ENCODE measurements around the gene MYBPH. TPM values are rescaled to one million over a fixed set of nuclear protein-coding genes. Genes with fewer than 3 reads are reported as not detected.

The MYBPH gene
- total and polyA plus RNA-seq, 2 donors (not counting 3 experiments of a cell fraction or from before 2014, with no cell fraction given), result not detected

GRCh38 chr1:203206129-203206687 is 30.6 kb upstream of the MYBPH start:
- FAIRE-seq (no peak), DNase-seq (ENCODE audit: low read depth, low spot score) (peak; percentile 13)
- Histone ChIP-seq H3K9me3 (replicated peaks; ENCODE audit: control insufficient read depth, insufficient read depth, low read length) (no peaks in the 10 kb centered on the region), H3K27ac (ENCODE audit: insufficient read depth, low read depth, low read length) (no peak overlapping the region), H3K79me2 (ENCODE audit: control insufficient read depth, insufficient read depth, low read length) (no peaks in the 10 kb centered on the region), H3K27me3 (ENCODE audit: control insufficient read depth in 2 of 2, insufficient read depth in 2 of 2, low read length in 2 of 2) (peaks cover 2 to 14% of the 10 kb centered on the region in 2 experiments), H3K4me3 (replicated peaks in 1 of 3; ENCODE audit: insufficient read depth in 1 of 3, low read depth in 1 of 3, low read length in 3 of 3) (no peak overlapping the region), H3K4me2 (ENCODE audit: insufficient read depth, low read length) (no peak overlapping the region), H4K20me1 (replicated peaks; ENCODE audit: control insufficient read depth, extremely low read depth, insufficient read depth, low read length) (no peaks in the 10 kb centered on the region), H3K9me1 (replicated peaks; ENCODE audit: control insufficient read depth, extremely low read depth, insufficient read depth, low read length) (no peaks in the 10 kb centered on the region), H2AFZ (ENCODE audit: low read depth, low read length) (no peak overlapping the region), H3K4me1 (ENCODE audit: control insufficient read depth, extremely low read depth, insufficient read depth, low read length) (no peaks in the 10 kb centered on the region), H3K36me3 (ENCODE audit: control insufficient read depth in 2 of 2, extremely low read depth in 1 of 2, insufficient read depth in 2 of 2, low read length in 2 of 2) (no peaks in the 10 kb centered on the region), H3K9ac (replicated peaks; ENCODE audit: extremely low read depth, insufficient read depth, low read length) (no peak overlapping the region)
- TF ChIP-seq FOS (IDR thresholded peaks at IDR 0.05; ENCODE audit: borderline replicate concordance, insufficient read depth, low read length) (no peak), JUN (IDR thresholded peaks at IDR 0.05; ENCODE audit: borderline replicate concordance, insufficient read depth, insufficient read length, low read depth) (no peak), GATA2 (IDR thresholded peaks at IDR 0.05; ENCODE audit: insufficient read depth, insufficient read length, low read depth, low read length) (no peak), MYC (IDR thresholded peaks at IDR 0.05; ENCODE audit: low read depth, low read length) (no peak), CTCF (IDR thresholded peaks at IDR 0.05; ENCODE audit: extremely low read depth in 1 of 2, insufficient read depth in 1 of 2, low read depth in 1 of 2, low read length in 2 of 2) (no peak), MAX (IDR thresholded peaks at IDR 0.05; ENCODE audit: insufficient read depth, insufficient read length) (no peak), POLR2AphosphoS5 (IDR thresholded peaks at IDR 0.05; ENCODE audit: insufficient read depth, low read depth, low read length) (no peak), POLR2A (IDR thresholded peaks at IDR 0.05; ENCODE audit: low read depth, low read length) (no peak), EZH2 (IDR thresholded peaks at IDR 0.05; ENCODE audit: borderline replicate concordance, low read depth, low read length, severe bottlenecking) (no peak)
- POLR2A ChIA-PET, result no interaction called here
- intact Hi-C loops (cut with micrococcal nuclease), result no loop called here
- no TSS peak for BruUV-seq (replicated peaks)
- CTCF ChIA-PET, result interaction anchor here (1.3 to 4.4 kb wide), 5 partner anchors 9 to 165 kb away, joined by 3 to 35 read pairs (median 6); no protein-coding TSS in a partner anchor
- dilution Hi-C loops (cut with MboI; ENCODE audit: extremely low pct_ligation_motif_present, low sequenced_read_pairs), result no loop called here

All from endothelial cell of umbilical vein (primary cell).